GM11168 (cell line): ENCODE measurements around the gene FNBP1.
"Not testable (repeated sequence)": the region's sequence is repeated elsewhere in the genome, so short reads cannot be mapped to it uniquely, and the experiment has no call there.

Experiments
- in situ Hi-C: fragments of 300-500 bp; cut with MboI; formaldehyde crosslinking; loops from one replicate; pipeline ENCODE4 v1.12.0; 2022; ENCODE audit warnings: low sequenced_read_pairs; ENCODE audit not compliant: unreplicated experiment

Gene FNBP1

DNA sequence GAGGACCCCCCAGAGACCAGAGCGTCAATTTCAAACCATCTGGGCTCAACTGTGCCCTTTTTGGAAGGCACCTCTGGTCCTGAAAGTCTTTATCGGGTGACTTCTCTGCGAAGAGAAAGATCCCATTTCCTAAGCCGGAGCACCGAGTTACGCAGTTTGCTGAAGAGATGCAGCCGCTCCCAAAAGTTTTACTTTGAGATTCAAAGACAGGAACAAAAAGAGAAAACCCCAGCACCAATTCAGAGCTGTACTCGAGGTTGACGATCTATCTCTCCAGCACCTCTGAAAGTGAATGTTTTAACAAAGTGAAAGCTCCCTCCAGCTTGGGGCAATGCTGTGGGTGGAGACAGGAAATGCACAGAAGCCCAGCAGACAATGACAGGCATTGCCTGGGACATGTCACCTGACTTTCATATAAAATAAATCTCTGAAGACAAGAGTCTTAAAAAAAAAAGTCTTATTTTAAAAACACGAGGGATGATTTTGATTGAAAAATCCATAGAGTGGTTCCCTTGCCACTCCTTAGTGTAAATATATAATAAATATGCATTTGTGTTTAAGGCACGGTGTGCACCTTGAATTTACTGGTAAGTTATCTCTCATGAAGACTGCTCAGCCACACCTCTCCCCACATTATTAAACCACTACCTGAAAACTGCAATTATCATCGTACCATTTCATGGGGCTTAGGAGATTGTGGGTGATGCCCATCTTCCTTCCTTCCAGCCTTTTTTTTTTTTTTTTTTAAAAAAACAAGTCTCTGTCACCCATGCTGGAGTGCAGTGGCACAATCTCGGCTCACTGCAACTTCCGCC lies 79.9 kb downstream of the FNBP1 start:
- in situ Hi-C loops, result no loop called here

GRCh38 chr9:129962451-129962864 lies 80.5 kb downstream of the FNBP1 start:
- in situ Hi-C loops, result no loop called here

- in situ Hi-C loops, result no loop called here
Measured at GRCh38 chr9:129958796-129959195, 84.2 kb downstream of the FNBP1 start.

DNA sequence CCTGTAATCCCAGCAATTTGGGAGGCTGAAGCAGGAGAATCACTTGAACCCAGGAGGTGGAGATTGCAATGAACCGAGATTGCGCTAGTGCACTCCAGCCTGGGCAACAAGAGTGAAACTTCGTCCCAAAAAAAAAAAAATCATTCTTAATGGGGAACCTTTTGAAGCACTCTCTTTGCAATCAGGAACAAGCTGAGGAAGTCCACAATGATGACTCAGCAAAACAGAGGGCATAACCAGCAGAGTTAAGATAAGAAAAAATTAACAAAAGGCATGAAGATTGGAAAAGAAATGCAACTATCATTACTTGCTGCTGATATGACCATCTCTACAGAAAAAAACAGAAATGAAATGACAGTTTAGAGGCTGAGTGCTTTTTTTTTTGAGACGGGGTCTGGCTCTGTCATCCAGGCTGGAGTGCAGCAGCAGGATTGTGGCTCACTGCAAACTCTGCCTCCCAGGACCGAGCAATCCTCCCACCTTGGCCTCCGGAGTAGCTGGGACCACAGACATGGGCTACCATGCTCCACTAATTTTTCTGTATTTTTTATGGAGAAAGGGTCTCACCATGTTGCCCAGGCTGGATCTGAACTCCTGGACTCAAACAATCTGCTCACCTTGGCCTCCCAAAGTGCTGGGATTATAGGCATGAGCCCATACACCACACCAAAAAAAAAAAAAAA lies 88.0 kb downstream of the FNBP1 start:
- in situ Hi-C loops, result no loop called here

DNA sequence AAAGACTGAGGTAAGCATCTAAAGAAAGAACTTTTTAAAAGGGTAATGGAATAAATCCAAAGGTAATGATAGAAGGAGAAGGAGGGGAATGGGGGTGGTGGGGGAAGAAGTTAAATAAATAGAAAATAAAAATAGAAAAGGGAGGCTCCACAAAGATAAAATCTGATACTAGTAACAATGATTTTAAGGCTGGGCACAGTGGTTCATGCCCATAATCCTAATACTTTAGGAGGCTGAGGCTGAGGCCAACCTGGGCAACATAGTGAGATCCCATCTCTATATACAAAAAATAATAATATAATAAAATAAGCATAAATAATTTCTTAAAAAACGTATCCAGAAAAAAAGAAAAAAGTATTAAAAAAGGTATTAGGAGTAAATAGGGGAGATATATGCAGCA lies 89.3 kb downstream of the FNBP1 start:
- in situ Hi-C loops, result no loop called here

- in situ Hi-C loops, result no loop called here
Measured at GRCh38 chr9:129952337-129952736, 90.7 kb downstream of the FNBP1 start.

DNA sequence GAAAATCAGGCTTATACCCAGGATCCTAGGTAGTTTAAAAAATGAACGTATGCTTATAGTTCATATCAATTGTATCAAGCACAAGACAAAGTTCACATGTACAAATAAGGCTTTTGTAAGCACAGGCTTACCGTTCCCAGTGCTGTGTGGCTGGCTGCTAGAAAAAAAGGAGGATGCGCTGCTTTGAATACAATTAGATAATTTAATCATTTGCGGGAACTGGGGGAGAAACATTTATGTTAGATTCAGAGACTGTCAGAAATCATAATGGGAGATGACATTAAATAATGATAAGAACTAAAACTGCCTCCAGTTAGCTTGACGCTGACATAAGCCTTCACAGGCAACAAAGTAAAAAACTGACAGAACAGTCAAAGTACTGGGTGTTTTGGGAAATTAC lies 93.2 kb downstream of the FNBP1 start:
- in situ Hi-C loops, result no loop called here

DNA sequence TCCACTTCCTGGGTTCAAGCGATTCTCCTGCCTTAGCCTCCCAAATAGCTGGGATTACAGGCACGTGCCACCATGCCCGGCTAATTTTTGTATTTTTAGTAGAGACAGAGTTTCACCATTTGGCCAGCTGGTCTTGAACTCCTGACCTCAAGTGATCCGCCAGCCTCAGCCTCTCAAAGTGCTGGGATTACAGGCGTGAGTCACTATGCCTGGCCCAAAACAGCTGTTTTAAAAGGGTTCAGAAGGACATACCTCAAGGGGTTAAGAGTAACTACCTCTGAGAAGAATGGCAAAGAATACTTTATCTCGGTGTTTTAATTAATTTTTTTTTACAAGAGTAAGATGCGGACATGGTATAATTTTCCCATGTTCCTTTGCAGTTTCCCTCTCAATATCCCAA lies 94.4 kb downstream of the FNBP1 start:
- in situ Hi-C loops, result not testable (repeated sequence)

DNA sequence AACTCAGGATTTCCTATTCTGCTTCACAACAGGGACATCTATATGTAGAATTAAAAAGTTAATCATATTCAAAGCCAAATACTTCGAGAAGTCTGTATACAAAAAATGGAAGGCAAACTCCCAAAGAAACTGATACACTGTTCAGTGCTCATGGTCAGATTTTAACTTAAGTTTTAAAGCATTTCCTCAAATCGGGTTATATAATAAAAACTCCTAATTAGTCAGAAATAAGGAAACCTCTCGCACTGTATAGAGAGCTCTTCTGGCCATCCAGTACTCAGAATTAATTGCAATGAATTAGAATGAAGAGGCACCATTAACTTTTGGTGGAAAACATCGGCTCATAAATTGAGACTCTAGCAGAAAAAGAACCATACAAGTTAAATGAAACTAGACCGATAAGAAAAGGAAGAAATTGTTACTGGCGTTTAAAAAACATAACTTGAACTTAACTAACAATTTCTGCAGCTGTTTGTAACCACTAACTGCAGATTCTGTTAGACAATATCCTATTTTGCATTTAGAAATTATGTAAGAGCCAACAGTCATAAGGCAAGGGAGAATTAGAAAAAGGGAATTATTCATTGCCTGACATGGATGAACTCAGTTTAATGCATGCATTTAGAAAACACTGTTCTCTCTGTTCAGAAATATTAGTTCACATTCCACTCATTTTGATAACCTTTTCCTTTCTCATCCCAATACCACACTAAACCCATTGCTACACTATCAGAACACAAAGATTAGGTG lies 96.6 kb downstream of the FNBP1 start:
- in situ Hi-C loops, result no loop called here

DNA sequence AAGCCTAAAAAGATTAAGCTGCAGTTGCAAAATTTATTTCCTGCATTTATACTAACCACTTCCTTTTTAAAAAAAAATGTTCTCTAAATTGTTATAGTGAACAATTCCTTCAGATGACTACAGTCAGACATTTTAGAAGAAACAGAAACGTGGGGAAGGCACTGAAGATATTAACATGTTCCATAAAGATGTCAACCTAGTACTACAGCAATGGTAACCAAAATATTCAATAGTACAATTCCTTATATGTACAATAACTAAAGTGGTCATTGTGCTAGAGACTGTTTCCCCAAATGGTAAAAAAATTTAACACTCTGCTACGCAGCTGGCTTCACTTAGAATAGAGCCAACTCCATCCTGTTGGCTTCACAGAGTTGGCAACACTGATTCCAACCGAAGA lies 97.7 kb downstream of the FNBP1 start:
- in situ Hi-C loops, result no loop called here

GRCh38 chr9:129944506-129945116 lies 98.4 kb downstream of the FNBP1 start:
- in situ Hi-C loops, result no loop called here

GRCh38 chr9:129939431-129939830 lies 103.6 kb downstream of the FNBP1 start:
- in situ Hi-C loops, result no loop called here

DNA sequence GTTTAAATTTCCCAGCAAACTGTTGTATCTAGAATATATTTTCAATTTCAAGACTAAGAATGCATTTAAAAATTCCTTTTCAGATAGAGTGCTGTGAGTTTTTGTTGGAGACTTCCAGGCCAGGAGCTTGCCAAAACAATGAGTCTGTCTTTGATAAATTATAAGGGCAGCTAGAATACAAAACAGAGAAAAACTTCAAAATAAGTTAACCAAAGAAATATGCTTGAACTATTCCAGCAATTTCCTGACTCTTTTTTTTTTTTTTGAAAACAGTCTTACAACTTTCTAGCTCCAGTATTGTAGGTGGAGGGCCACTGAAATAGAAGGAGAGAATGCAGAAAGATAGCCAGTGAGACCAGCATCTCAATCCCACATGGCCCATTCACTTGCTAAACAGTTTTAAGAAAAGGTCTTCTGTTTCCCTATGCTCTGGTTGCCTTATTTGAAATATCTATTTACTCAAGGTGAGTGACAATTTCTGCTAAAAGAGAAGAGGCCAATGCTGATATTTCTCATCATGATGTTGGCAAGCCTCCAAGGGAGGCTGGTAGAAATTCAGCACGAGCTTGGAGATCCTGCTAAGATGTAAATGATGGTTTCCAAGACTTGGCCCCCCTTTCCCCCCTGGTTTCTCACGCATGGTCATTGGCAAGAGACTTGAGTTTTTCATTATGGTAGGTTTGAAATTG lies 104.6 kb downstream of the FNBP1 start:
- in situ Hi-C loops, result no loop called here

GRCh38 chr9:129937879-129938278 lies 105.1 kb downstream of the FNBP1 start:
- in situ Hi-C loops, result not testable (repeated sequence)

DNA sequence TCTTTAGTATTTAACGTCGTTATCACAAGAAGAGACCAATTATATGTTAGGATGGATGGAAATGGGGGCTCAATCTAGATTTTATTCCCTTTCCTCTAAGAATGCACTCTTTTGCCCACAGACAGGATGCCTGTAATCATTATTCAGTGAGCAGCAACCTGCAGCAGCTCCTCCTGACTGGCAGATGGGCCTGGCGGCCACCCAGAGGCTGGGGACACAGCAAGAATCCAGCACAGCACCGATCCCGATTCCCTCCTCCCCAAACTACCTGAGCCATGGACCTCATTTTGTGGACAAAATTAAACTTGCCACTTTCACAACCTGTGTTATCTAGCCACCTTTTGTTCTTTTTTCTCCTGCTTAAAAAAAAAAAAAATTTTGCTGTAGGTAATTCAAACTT lies 106.8 kb downstream of the FNBP1 start:
- in situ Hi-C loops, result no loop called here

- in situ Hi-C loops, result no loop called here
Measured at GRCh38 chr9:129934780-129935179, 108.2 kb downstream of the FNBP1 start.

- in situ Hi-C loops, result no loop called here
Measured at GRCh38 chr9:129934041-129934591, 108.9 kb downstream of the FNBP1 start.

DNA sequence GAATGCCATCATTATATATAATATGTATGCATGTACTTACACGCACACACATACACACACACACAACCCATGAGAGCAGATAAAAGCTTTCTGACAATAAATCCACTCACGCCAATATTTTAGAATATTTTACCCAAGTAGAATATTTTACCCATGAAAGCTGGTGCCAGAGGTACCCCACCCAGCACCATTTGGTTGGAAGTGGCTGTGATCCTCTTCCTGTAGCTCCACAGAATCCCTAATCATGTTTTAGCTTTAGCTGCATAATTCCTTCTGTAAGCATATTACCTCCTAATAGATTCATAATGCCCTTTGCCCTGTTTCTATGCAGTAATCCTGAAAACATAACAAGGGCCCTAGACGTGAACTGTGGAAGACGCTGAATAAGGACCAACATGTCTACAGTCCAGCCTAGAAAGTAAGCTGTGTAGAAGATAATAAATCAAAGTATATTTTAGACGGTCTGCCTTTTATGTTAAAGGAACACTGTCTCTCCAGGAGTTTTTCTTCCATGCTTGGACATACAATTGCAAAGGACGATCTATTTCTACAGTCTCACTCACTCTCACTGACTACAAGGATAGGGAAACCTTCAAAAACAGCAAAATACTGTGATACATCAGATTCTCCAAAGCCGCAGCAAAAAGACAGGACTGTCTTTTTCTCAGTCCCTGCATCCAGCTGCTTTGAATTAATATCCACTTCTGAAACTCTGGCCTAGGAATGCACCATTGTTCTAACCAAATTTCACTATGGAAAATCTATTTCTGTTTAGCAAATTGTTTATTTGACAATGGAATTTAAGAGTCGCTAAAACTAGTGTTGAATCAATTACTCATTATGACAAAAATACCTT lies 109.6 kb downstream of the FNBP1 start:
- in situ Hi-C loops, result no loop called here
